GM19193 (cell line): Measurements from ENCODE around the gene FBLN7.

Source experiments
- POLR2A ChIP-seq: IDR thresholded peaks from 4 replicates; pipeline ENCODE4 v1.6.1; 2011; ENCODE audit not compliant: insufficient read depth, insufficient read length; ENCODE audit errors: extremely low read depth

FBLN7 gene

GRCh38 chr2:112140205-112140802 is 2.1 kb downstream of the FBLN7 start:
- no peak for TF ChIP-seq POLR2A

GRCh38 chr2:112140899-112141625 is 2.9 kb downstream of the FBLN7 start:
- no peak for TF ChIP-seq POLR2A

GRCh38 chr2:112141626-112142007 is 3.4 kb downstream of the FBLN7 start:
- no peak for TF ChIP-seq POLR2A

DNA sequence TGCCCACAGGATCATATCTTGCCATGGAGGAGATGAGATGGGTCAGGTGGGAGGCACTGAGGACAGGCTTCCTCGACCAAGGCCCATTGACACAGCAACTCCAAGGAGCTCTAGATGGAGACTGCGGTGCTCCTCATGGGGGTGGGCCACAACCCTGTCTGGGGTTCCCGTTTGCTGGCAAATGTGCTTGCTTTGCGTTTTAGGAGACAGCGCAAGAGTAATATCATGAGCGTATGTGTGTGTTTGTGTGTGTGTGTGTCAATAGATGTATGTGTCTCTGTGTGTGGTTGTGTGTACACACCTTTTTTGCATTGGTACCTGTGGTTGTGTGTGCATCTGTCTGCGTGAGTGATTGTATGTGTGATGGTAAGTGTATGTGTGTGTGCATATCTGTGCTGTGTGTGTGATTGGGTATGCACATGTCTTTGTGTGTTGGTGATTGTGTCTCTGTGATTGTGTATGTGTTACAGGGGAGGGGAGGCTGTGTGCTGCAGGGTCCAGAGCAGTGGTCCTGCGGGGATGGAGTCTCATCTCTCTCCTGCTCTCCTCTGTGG is 4.4 kb downstream of the FBLN7 start:
- TF ChIP-seq POLR2A = no peak

DNA sequence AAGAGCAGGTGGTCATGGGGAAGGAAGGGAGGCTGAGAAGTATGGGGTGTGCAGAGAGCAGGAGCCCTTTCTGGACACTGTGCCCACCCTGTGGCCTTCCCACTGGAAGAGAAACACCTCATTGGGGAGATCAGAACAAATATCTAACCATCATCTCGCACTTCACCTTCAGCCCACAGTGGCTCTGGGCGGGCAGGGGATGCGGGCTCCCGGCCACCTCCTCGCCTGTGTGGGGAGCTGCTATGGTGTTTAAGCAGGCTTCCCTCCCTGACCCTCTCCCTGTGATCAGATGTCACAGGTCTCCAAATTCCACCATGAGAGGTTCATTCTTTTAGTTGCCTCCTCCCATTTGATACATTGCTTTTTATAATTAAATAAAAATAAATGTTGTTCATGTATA is 5.0 kb downstream of the FBLN7 start:
- TF ChIP-seq POLR2A = no peak

- TF ChIP-seq POLR2A = no peak
These were observed 6.8 kb downstream of the FBLN7 start for GRCh38 chr2:112144966-112145365.

DNA sequence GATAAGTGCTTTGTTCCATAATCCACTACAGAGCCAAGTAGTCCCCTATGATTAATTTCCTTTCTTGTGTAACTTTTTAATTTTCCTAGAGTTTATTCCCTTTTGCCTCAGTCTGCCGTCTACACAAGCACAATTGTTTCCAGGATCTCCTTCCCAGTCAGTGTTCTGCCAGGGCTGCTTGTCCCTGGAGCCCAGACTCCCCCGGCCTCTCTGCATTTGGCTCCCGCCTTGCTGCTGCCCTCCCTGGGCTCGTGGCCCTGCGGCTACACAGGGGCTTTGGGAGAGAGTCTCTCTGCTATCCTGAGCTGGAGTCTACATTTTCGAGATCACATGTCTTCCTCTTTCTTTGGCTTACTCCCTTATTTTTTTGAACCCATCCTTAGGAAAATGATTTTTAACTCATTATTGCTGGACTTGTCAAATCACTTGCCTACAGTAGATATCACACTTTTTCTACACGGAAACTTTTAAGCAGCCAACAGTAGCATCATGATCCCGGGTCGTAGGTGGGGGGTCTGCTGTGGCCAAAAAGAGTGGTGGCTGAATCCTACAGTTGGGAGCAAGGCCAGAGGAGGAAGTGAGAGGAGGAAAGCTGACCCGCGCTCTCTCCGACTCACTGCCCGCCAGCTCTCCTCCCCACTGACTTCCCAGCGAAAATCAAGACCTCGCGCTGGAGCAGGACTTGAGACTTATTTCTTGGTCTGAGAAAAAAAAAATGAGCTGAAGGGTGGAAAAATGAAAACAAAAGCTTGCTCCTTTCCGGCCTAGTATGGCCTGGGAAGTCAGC is 9.4 kb downstream of the FBLN7 start:
- no peak for TF ChIP-seq POLR2A

DNA sequence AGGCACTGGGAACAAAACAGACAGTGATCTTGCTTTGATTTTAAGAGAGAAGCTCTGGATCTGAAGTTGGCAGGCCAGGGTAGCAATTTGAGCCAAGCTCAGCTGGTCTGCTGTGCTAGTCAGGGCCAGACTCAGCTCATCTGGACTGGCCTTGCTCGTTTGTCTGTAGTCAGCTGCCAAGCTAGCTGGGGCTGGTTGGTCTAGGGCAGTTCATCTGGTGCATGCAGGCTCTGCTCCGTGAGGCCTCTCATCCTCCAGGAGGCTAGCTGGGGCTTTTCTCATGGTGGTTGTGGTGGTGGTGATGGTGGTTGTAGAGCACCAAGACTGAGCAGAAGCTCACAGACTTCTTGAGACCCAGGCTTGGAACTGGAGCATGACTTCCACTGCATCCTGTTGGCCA is 10.3 kb downstream of the FBLN7 start:
- TF ChIP-seq POLR2A = no peak

DNA sequence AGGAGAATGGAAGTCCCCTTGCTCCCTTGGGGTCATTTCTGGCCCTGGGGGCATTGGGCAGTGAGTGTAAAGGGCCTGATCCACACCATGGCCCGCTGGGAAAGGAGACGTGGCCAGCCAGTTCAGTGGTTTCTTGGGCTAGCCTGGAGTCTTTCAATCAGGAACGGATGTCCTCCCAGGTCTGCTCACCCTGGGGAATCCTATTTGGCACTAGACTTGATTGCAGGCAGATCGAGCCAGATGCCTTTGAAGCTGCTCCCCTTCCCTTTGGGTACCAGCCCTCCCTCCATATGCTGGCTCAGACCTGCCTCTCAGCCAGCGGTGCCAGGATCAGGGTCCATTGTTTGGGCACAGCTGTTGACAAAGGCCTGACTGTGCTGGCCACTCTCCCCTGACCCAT is 11.0 kb downstream of the FBLN7 start:
- no peak for TF ChIP-seq POLR2A

- TF ChIP-seq POLR2A = no peak
These were observed 11.8 kb downstream of the FBLN7 start for GRCh38 chr2:112149866-112150435.

DNA sequence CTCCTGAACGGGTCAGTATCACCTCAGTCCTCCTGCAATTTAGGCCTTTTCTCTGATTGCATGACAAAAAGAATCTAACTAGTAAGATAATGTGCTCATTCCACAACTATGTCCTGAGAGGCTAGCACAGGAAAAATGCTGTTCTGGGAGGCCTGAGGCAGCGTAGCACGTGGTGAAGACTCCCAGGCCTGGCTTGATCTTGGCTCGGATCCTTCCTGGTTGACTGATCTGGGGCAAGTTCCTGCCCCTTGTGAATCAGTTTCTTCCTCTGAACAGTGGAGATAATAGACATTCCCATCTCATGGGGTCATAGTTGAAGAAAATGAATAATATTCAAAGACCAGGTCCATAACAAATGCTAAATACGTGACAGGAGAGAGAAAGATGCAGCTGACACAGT is 12.3 kb downstream of the FBLN7 start:
- no peak for TF ChIP-seq POLR2A

DNA sequence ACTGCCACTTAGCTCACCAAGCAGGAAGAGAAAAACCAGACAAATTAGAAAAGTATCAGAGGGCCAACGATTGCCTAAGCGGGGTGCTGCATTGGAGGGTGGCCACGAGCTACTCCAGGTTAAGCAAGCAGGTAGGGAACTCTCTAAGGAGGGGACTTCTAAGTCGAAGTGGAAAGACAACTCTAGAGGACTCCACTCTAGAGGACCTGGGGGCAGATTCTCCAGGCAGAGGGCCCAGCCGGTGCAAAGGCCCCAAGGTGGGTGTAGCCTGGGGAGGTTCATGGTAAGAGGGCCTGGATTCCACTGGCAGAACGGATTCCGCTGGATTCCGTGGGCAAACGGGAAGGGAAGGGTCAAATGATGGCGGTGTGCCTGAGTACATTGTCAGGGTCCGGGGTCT is 12.7 kb downstream of the FBLN7 start:
- TF ChIP-seq POLR2A = no peak

- TF ChIP-seq POLR2A = no peak
These were observed 13.1 kb downstream of the FBLN7 start for GRCh38 chr2:112151271-112151670.

GRCh38 chr2:112151701-112152440 is 13.7 kb downstream of the FBLN7 start:
- TF ChIP-seq POLR2A = no peak

GRCh38 chr2:112152476-112153178 is 14.4 kb downstream of the FBLN7 start:
- TF ChIP-seq POLR2A = no peak

DNA sequence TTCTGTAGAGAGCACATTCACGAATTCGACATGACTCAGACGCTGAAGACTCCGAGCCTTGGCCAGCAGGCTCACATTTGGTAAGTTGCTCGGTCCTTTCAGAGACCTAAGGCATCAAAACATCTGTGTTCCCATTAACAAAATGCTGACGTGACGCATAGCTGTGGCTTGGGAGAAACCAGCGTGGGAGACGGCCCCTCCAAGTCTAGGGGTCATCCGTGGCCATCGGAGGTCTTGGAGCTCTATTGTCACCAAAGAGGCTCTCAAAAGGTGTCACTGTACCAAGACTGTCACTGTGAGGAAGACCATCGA is 14.9 kb downstream of the FBLN7 start:
- no peak for TF ChIP-seq POLR2A
